ENCODE data around the gene TRMT11. TPM values are rescaled to one million over a fixed set of nuclear protein-coding genes. Genes with fewer than 3 reads are reported as not detected.
A peak's percentile ranks its signal among the peaks of the same experiment; 100 is the strongest.

Gene TRMT11
- total RNA-seq, 2 experiments from 2014 or later = 17.1 to 18.1 TPM

DNA sequence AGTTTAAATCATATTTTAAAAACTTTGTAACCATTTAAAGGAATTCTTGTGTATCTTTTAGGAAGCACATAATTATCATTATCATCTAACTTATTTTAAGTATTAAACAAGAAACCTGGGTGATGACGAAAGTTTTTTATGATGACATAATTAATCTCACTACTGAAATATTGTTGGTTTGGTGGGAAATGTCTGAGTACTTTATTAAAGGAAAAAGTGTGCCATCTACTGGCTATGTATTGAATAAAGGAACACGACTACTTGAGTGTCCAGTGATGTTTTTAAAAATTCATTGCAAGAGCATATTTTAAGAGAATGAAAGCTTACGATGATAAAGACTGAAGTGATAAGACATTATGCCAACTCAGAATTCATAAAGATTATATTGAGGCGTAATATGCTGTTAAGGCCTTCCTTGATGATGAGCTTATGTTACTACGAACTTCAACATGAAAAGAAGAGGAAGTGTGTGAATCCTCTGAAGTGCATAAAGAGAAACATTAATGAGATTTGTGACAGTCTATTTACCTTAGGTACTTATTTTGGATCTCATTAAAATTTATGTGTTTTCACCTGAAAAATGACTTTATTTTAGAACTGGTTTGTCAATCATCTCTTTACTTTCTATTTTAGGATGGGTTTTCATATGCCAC lies 12.0 kb upstream of the TRMT11 start:
- Mint-ChIP-seq H3K4me3 (no peak overlapping the region), H3K36me3 (ENCODE audit: low read depth) (peaks cover 12% of the 10 kb centered on the region), H3K27ac (no peak overlapping the region), H3K4me1 (ENCODE audit: low read depth) (peaks cover 6% of the 10 kb centered on the region), H3K27me3 (ENCODE audit: low read depth) (no peaks in the 10 kb centered on the region), H3K9me3 (ENCODE audit: insufficient read depth) (no peaks in the 10 kb centered on the region)
- ATAC-seq (peak; percentile 81), DNase-seq (no peak)
- CTCF ChIA-PET = interaction anchor here (0.8 to 3.8 kb wide), 30 partner anchors 11 to 671 kb away, joined by 3 to 50 read pairs (median 5); partner anchors contain the start of genes HINT3, NCOA7 and TRMT11
- POLR2A ChIA-PET = interaction anchor here (0.7 to 1.0 kb wide), 2 partner anchors 56 to 193 kb away, joined by 3 read pairs; no protein-coding TSS in a partner anchor

DNA sequence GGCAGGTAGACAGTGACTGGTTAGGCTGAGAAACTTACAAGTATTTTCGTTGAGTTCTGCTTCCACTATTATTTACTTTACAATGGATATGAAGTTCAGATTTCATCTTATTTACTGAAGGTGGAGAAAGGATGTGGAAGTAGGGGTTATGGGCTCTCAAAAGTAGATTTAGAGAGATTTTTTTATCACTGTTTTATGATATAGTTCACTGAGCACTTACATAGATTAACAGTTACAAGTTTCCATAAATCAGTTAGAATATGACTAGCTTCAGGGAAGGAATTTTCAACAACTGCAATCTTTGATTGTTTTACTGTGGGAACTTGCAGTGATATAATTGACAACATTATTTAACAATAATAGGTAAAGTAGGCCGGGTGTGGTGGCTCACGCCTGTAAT lies 7.2 kb upstream of the TRMT11 start:
- ChIA-PET CTCF (no interaction called here), POLR2A (no interaction called here)
- ATAC-seq (no peak), DNase-seq (no peak)
- Mint-ChIP-seq H3K27me3 (ENCODE audit: low read depth) (no peaks in the 10 kb centered on the region), H3K4me3 (no peak overlapping the region), H3K36me3 (ENCODE audit: low read depth) (peaks cover 6% of the 10 kb centered on the region), H3K27ac (no peak overlapping the region), H3K9me3 (ENCODE audit: insufficient read depth) (no peaks in the 10 kb centered on the region), H3K4me1 (ENCODE audit: low read depth) (peaks cover 6% of the 10 kb centered on the region)

DNA sequence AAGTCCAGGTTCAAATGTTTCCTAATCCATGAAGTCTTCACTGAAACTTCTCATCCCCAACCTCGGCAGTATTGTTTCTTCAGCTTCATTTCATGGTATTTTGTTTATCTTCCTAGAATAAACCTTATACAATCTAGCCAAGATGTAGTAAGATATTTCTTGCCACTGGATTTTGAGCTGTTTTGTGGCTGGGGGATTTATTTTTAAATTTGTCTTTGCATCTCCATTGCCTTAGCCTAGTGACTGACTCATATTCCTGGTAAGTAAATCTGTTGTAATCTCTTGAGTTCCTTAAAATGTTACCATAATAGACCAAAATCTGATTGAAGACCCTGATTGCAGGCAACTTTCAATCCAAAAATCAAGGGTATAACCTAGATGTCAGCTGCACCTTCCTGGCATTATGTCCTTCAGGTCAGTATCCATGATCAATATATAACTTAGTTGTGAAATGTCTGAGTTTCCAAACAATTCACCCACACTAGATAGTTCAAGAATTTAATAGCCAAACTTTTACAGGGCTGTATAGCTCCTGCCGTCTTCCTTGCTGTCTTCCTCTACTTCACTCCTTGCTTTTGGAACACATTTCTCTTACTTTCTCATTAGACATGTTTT lies 4.7 kb upstream of the TRMT11 start:
- no peak overlapping the region for H3K27ac Mint-ChIP-seq
- POLR2A ChIA-PET = interaction anchor here (1.6 kb wide), 1 partner anchor 191 kb away, joined by 3 read pairs; the partner anchor contains the start of gene NCOA7
- no peak for DNase-seq
- H3K36me3 Mint-ChIP-seq (ENCODE audit: low read depth) = no peaks in the 10 kb centered on the region
- CTCF ChIA-PET = interaction anchor here (0.9 to 1.8 kb wide), 6 partner anchors 14 to 200 kb away, joined by 3 to 7 read pairs (median 3); partner anchors contain the start of gene HINT3
- no peak for ATAC-seq
- no peaks in the 10 kb centered on the region for H3K9me3 Mint-ChIP-seq (ENCODE audit: insufficient read depth)
- no peaks in the 10 kb centered on the region for H3K27me3 Mint-ChIP-seq (ENCODE audit: low read depth)
- H3K4me1 Mint-ChIP-seq (ENCODE audit: low read depth) = peaks cover 5% of the 10 kb centered on the region
- H3K4me3 Mint-ChIP-seq = no peak overlapping the region

DNA sequence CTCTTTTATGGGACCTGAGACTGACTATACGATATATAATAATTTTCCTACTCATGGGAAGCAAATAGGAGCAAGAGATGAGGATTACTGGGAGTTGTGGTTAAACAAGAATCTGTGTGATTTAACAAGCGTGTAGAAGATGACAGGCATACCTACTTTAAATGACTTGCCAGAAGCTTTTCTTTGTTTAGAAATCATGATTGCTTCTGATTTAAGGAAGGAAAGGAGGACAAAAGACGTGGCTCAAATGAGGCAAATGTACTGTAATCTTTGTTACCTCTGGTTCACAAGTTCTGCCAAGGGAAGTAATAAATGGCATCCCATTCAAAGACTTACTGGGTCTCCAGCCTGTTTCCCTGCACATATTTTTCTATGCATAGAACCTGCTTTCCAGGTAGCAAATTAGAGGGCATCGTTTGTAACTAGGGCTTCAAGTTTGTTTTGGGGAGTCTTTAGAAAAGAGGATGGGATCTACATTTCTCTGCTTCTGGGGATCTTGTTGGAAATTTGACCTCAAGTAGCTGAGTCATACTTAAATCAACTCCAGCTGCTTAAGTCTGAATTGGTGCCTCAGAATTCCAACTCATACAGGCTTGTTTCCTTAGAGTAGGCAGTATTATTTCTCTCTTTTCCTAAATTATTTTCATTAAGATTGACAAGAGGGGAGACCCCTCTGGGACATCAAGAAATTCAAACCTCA lies 2.9 kb upstream of the TRMT11 start:
- no peaks in the 10 kb centered on the region for H3K36me3 Mint-ChIP-seq (ENCODE audit: low read depth)
- H3K27ac Mint-ChIP-seq = no peak overlapping the region
- no peak for ATAC-seq
- DNase-seq = no peak
- ChIA-PET POLR2A (no interaction called here), CTCF (interaction anchor here (6.0 kb wide), 1 partner anchor 8 kb away, joined by 49 read pairs; no protein-coding TSS in a partner anchor)
- peaks cover 5% of the 10 kb centered on the region for H3K4me1 Mint-ChIP-seq (ENCODE audit: low read depth)
- H3K9me3 Mint-ChIP-seq (ENCODE audit: insufficient read depth) = no peaks in the 10 kb centered on the region
- H3K27me3 Mint-ChIP-seq (ENCODE audit: low read depth) = no peaks in the 10 kb centered on the region
- H3K4me3 Mint-ChIP-seq = no peak overlapping the region

DNA sequence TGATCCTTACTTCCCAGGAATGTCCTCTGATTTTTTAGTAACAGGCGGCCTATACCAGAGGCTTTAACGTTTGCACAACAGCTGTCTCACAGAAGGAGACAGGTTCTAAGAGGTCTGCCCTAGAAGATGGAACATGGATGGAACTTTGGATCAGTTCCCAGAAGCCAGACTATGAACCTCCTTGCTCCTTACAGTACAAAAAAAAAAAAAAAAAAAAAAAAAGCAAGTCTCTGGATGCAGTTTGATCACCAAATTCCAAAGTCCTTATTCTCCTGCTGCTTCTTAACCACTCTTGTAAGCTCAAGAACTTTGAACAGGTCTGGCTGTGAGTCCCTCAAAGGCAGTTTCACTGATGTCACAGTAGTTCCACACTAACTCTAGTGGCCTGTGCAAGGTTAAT lies 2.0 kb upstream of the TRMT11 start:
- H3K4me1 Mint-ChIP-seq (ENCODE audit: low read depth) = peaks cover 7% of the 10 kb centered on the region
- H3K36me3 Mint-ChIP-seq (ENCODE audit: low read depth) = no peaks in the 10 kb centered on the region
- ChIA-PET POLR2A (interaction anchor here (0.9 kb wide), 1 partner anchor 27 kb away, joined by 4 read pairs; no protein-coding TSS in a partner anchor), CTCF (interaction anchor here (3.4 to 6.0 kb wide), 2 partner anchors 9 to 194 kb away, joined by 20 to 49 read pairs; partner anchors contain the start of gene NCOA7)
- no peak for ATAC-seq
- H3K4me3 Mint-ChIP-seq = no peak overlapping the region
- no peaks in the 10 kb centered on the region for H3K9me3 Mint-ChIP-seq (ENCODE audit: insufficient read depth)
- no peaks in the 10 kb centered on the region for H3K27me3 Mint-ChIP-seq (ENCODE audit: low read depth)
- no peak for DNase-seq
- H3K27ac Mint-ChIP-seq = no peak overlapping the region

DNA sequence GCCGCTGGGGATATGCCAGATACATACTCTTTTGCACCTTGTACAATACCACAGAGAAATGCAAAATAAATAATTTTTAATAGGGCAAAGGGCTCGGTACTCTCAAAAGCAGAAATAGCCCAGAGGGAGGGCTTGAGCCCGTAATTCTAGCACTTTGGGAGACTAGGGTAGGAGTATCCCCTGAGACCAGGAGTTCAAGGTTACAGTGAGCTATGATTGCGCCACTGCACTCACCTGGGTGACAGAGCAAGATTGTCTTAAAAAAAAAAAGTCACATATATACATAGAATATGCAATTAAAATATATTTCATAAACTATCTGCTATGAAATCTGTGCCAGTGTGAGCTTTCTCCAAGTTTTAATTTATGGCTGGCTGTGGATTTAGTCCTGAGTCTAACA lies 818 bp upstream of the TRMT11 start:
- ChIA-PET CTCF (interaction anchor here (0.9 to 6.0 kb wide), 7 partner anchors 10 to 672 kb away, joined by 3 to 49 read pairs (median 20); partner anchors contain the start of genes HINT3 and NCOA7), POLR2A (interaction anchor here (0.9 to 2.4 kb wide), 5 partner anchors 10 to 205 kb away, joined by 3 to 19 read pairs (median 7); partner anchors contain the start of gene NCOA7)
- no peak for DNase-seq
- Mint-ChIP-seq H3K27ac (no peak overlapping the region), H3K27me3 (ENCODE audit: low read depth) (no peaks in the 10 kb centered on the region), H3K4me3 (peak overlapping the region; percentile 13), H3K36me3 (ENCODE audit: low read depth) (no peaks in the 10 kb centered on the region), H3K9me3 (ENCODE audit: insufficient read depth) (no peaks in the 10 kb centered on the region), H3K4me1 (ENCODE audit: low read depth) (peaks cover 13% of the 10 kb centered on the region)
- no peak for ATAC-seq

DNA sequence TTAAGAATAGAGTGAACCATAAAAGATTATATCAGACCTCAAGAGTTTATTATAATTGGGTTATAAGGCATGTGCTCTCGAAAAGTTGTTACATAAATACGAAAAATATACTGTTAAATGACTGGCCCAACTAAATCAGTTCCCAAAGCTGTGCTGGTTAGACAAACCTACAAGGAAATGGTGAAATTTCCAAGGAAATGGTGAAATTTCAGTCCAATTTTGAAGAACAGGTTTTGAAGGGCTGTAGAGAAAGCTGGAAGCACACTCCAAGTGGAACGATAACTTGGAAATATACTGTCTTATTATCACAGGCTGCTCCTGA lies 400 bp upstream of the TRMT11 start:
- no peaks in the 10 kb centered on the region for H3K36me3 Mint-ChIP-seq (ENCODE audit: low read depth)
- peaks cover 13% of the 10 kb centered on the region for H3K4me1 Mint-ChIP-seq (ENCODE audit: low read depth)
- H3K27ac Mint-ChIP-seq = no peak overlapping the region
- POLR2A ChIA-PET = interaction anchor here (0.9 to 2.4 kb wide), 8 partner anchors 9 to 355 kb away, joined by 3 to 19 read pairs (median 6); partner anchors contain the start of genes HINT3 and NCOA7
- DNase-seq (no peak), ATAC-seq (no peak)
- H3K9me3 Mint-ChIP-seq (ENCODE audit: insufficient read depth) = no peaks in the 10 kb centered on the region
- no peak overlapping the region for H3K4me3 Mint-ChIP-seq
- CTCF ChIA-PET = interaction anchor here (0.9 to 6.0 kb wide), 11 partner anchors 10 to 684 kb away, joined by 3 to 49 read pairs (median 5); partner anchors contain the start of genes HDDC2, HINT3 and NCOA7
- H3K27me3 Mint-ChIP-seq (ENCODE audit: low read depth) = no peaks in the 10 kb centered on the region

DNA sequence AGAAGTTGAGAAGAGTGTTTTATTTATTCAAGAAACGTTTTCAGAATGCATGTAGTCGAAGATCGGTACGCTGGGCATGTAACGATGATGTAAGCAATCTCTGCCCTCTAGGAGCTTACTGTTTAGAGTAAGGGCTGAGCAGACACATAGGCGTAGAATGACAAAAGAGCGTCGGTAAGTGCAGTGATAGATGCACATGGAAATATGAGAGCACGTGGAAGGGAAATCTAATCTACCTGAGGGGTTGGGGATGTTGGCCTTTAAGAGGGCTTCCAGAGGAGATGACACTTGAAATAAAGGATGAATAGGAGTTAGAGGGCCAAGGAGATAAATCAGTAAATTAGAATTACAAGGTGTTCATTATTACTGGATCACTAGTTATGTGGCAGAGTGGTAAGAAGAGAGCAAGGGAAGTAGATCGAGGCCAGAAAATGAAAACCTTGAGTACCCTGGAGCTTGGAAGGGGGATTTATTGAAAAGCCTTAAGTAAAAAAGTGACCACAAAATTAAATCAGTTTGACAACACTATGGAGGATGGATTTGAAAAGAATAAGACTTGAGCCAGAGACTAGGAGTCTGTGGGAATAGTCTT lies 782 bp downstream of the TRMT11 start:
- CTCF ChIA-PET = interaction anchor here (0.6 to 6.0 kb wide), 13 partner anchors 9 to 685 kb away, joined by 3 to 49 read pairs (median 4); partner anchors contain the start of genes CENPW, HDDC2, HINT3 and NCOA7
- DNase-seq = no peak
- H3K4me3 Mint-ChIP-seq = no peak overlapping the region

GRCh38 chr6:125988280-125988679 lies 1.9 kb downstream of the TRMT11 start:
- Mint-ChIP-seq H3K27ac (no peak overlapping the region), H3K4me3 (no peak overlapping the region), H3K4me1 (ENCODE audit: low read depth) (peaks cover 13% of the 10 kb centered on the region), H3K9me3 (ENCODE audit: insufficient read depth) (no peaks in the 10 kb centered on the region), H3K27me3 (ENCODE audit: low read depth) (no peaks in the 10 kb centered on the region), H3K36me3 (ENCODE audit: low read depth) (no peaks in the 10 kb centered on the region)
- CTCF ChIA-PET = interaction anchor here (0.7 to 6.0 kb wide), 3 partner anchors 11 to 31 kb away, joined by 3 to 49 read pairs (median 4); partner anchors contain the start of gene HINT3
- POLR2A ChIA-PET = no interaction called here
- DNase-seq = no peak
- ATAC-seq = no peak

More for the DNA sequence above, 782 bp downstream of the TRMT11 start:
- H3K9me3 Mint-ChIP-seq (ENCODE audit: insufficient read depth) = no peaks in the 10 kb centered on the region
- peak; percentile 20 for ATAC-seq
- H3K36me3 Mint-ChIP-seq (ENCODE audit: low read depth) = no peaks in the 10 kb centered on the region
- H3K27me3 Mint-ChIP-seq (ENCODE audit: low read depth) = no peaks in the 10 kb centered on the region
- POLR2A ChIA-PET = interaction anchor here (0.5 to 2.4 kb wide), 9 partner anchors 8 to 206 kb away, joined by 3 to 19 read pairs (median 5); partner anchors contain the start of genes HINT3 and NCOA7
- H3K4me1 Mint-ChIP-seq (ENCODE audit: low read depth) = peaks cover 13% of the 10 kb centered on the region
- H3K27ac Mint-ChIP-seq = no peak overlapping the region

- H3K36me3 Mint-ChIP-seq (ENCODE audit: low read depth) = peaks cover 2% of the 10 kb centered on the region
- DNase-seq (no peak), ATAC-seq (no peak)
- ChIA-PET CTCF (interaction anchor here (0.9 to 2.8 kb wide), 3 partner anchors 13 to 195 kb away, joined by 3 to 9 read pairs (median 6); partner anchors contain the start of gene HINT3), POLR2A (no interaction called here)
- no peak overlapping the region for H3K4me3 Mint-ChIP-seq
- no peaks in the 10 kb centered on the region for H3K9me3 Mint-ChIP-seq (ENCODE audit: insufficient read depth)
- H3K27ac Mint-ChIP-seq = no peak overlapping the region
- H3K27me3 Mint-ChIP-seq (ENCODE audit: low read depth) = no peaks in the 10 kb centered on the region
- H3K4me1 Mint-ChIP-seq (ENCODE audit: low read depth) = peaks cover 15% of the 10 kb centered on the region
Measured at GRCh38 chr6:125989631-125990030, 3.3 kb downstream of the TRMT11 start.

DNA sequence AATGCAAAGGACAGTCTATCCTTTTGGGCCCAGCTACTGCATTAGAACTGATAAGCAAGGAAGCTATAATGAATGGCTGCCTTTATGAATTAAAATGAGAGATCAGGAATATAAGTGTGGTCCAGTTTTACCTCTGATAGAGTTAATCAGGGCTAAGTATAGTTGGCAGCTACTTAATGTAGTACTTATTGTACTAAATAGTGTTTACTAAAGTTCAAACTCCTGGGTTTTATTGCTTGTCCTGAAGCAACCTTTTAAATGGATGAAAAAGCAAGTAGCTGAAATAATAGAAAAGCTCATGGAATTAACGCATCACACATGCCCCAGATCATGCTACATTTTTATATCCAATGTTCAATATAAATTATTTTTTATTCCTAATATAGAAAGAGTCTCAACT lies 5.3 kb downstream of the TRMT11 start:
- Mint-ChIP-seq H3K27me3 (ENCODE audit: low read depth) (no peaks in the 10 kb centered on the region), H3K36me3 (ENCODE audit: low read depth) (peaks cover 5% of the 10 kb centered on the region), H3K27ac (no peak overlapping the region), H3K4me1 (ENCODE audit: low read depth) (peaks cover 18% of the 10 kb centered on the region), H3K9me3 (ENCODE audit: insufficient read depth) (no peaks in the 10 kb centered on the region), H3K4me3 (no peak overlapping the region)
- ChIA-PET CTCF (interaction anchor here (1.3 to 2.8 kb wide), 3 partner anchors 17 to 177 kb away, joined by 4 to 9 read pairs (median 5); partner anchors contain the start of gene HINT3), POLR2A (no interaction called here)
- no peak for ATAC-seq
- DNase-seq = no peak

Measured in activated CD8-positive, alpha-beta T cell treated with anti-CD3 and anti-CD28 coated beads, Interleukin-2, amount 10 ng/mL, durations not matched to agents 7 days and 5 days (primary cell).